A549 (cell line): ENCODE measurements around the gene LMF1.

Experiments used
- BHLHE40 ChIP-seq: IDR thresholded peaks from 2 replicates; pipeline ENCODE4 v1.6.1; 2012; ENCODE audit warnings: low read depth, low read length, inconsistent platforms
- CHD4 ChIP-seq: fragments of 200-600 bp; sonication (generic); IDR thresholded peaks from 2 replicates; pipeline ENCODE4 v1.6.1; 2016; ENCODE audit warnings: antibody characterized with exemption, mild to moderate bottlenecking, borderline replicate concordance
- CTCF ChIP-seq: fragments of >200 bp; sonication (Bioruptor Twin); formaldehyde crosslinking; IDR thresholded peaks from 3 replicates; pipeline ENCODE4 v1.5.1; 2016
- EP300 ChIP-seq, 2 experiments: fragments of >200 bp; sonication (Bioruptor Twin); formaldehyde crosslinking; IDR thresholded peaks; 2 replicates in 1 of 2; 3 replicates in 1 of 2; pipeline ENCODE4 v1.6.1; 2016 to 2017
- MAFK ChIP-seq: fragments of 450-650 bp; IDR thresholded peaks from 2 replicates; pipeline ENCODE4 v1.6.1; 2014; ENCODE audit not compliant: partially characterized antibody
- MAX ChIP-seq: IDR thresholded peaks from 2 replicates; pipeline ENCODE4 v1.6.1; 2012
- POLR2A ChIP-seq: IDR thresholded peaks from 2 replicates; pipeline ENCODE4 v1.6.1; 2012; ENCODE audit warnings: mild to moderate bottlenecking, low read length
- RARB ChIP-seq: fragments of 250-450 bp; sonication (Bioruptor Pico); IDR thresholded peaks from 2 replicates; pipeline ENCODE4 v1.8.0; 2021; ENCODE audit warnings: mild to moderate bottlenecking, moderate library complexity
- REST ChIP-seq: fragments of 200-600 bp; sonication (generic); IDR thresholded peaks from 2 replicates; pipeline ENCODE4 v1.6.1; 2016; ENCODE audit warnings: antibody characterized with exemption, mild to moderate bottlenecking, moderate library complexity
- RNF2 ChIP-seq: fragments of 200-600 bp; sonication (generic); IDR thresholded peaks from 2 replicates; pipeline ENCODE4 v1.6.1; 2016; ENCODE audit warnings: low read depth, mild to moderate bottlenecking, antibody characterized with exemption, moderate library complexity, borderline replicate concordance

DNA sequence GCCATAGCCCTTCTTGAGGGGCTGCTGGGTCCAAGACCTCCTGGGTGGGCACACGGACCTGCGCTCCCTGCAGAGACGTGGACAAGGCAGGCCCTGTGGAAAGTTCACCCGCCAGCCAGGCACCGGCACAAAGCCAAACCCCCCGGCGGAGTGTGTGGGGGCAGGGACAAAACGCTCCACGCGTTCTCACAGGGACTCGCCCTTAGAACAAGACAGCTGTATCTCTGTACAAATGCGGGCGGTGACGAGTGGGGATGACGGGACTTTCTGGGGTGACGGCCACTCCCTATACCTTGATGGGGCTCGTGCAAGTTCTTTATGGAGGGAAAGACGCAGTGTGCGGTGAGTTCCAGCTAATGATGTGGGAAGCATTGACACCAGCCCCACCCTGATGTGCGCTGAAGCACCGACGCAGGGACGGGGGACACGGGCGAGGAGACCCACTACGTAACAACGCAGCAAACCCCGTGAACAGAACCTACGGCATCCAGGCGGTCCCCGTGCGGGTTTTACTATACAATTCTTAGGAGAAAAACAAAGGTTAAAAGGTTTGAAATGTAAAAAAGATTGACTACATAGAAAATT, 49.4 kb downstream of the LMF1 start:
- no peak for TF ChIP-seq CTCF
- TF ChIP-seq BHLHE40, result no peak
- TF ChIP-seq EP300 (IDR thresholded peaks at IDR 0.05), result no peak
- TF ChIP-seq REST, result no peak
- TF ChIP-seq POLR2A, result no peak
- TF ChIP-seq MAX, result no peak
- no peak for TF ChIP-seq RNF2
- no peak for TF ChIP-seq RARB (CRISPR knock-in tag)
- TF ChIP-seq CHD4, result no peak
- no peak for TF ChIP-seq MAFK
